GM21515 (cell line): ENCODE data around the gene DDAH1.

Source experiments
- ATAC-seq: cut with Tn5 transposase; IDR thresholded peaks from one replicate; pipeline ENCODE4 v1.9.1; 2021; ENCODE audit not compliant: unreplicated experiment

The DDAH1 gene

DNA sequence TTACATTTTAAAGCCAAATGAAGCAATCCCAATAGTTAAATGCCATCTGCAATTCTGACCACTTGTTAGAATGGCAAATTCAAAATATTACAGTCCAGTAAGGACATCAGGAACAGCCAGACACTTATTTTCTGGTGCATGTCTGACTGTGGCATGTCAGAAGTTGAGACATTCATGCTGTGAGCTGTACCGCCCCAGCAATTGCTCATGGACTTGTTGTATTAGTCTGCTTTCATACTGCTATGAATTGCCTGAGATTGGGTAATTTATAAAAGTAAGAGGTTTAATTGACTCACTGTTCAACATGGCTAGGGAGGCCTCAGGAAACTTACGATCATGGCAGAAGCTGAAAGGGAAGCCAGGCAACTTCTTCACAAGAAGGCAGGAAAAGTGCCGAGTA lies 19.1 kb downstream of the DDAH1 start:
- ATAC-seq = no peak

DNA sequence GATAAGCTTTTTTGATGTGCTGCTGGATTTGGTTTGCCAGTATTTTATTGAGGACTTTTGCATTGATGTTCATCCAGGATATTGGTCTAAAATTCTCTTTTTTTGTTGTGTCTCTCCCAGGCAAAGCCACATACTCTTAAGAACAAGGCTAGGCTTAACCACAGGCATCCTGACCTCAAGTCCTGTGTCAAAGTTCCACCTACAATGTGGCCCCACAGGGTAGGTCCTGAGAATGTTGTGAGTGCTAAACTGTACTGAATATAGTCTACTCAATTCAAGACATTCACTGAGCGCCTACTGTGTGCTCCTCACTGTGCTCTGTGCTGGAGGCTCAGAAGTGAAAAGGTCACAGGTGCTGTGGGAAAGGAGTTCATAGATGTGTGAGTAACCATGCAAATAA lies 20.6 kb downstream of the DDAH1 start:
- no peak for ATAC-seq

DNA sequence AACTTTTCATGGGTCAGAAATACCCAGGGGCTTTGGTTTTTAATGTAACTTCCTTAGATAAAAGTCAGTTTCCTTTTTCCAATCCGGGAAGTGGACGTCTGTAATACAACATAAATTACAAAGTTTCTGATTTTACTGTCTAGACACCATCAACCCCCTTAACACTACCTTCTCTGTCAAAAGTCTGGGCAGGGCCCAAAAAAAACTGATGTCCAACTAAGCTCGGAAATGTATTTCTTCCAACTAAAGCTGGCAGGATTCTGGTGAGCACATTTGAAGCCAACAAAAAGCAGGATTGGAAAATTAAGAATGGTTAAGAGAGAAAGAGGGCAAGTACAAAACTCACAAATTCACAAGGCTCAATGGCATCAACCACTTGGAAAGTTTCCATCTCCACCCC lies 24.3 kb downstream of the DDAH1 start:
- no peak for ATAC-seq

DNA sequence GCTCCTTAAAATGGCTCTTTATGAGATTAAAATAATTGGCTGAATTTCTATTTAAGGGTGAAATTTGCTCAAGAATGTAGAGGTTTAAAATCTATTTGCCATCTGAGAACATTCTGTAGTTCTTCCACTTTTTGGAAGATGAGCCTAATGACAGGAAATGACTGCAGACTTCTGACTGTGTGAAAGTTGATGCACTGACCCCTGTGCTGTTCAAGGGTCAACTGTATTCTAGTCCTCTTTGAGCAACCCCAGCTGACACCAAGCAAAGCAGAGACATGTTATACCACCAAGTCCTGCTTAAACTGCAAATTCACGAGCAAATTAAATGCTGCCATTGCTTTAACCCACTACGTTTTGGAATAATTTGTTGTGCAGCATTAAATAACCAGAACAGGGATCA lies 26.6 kb downstream of the DDAH1 start:
- no peak for ATAC-seq

DNA sequence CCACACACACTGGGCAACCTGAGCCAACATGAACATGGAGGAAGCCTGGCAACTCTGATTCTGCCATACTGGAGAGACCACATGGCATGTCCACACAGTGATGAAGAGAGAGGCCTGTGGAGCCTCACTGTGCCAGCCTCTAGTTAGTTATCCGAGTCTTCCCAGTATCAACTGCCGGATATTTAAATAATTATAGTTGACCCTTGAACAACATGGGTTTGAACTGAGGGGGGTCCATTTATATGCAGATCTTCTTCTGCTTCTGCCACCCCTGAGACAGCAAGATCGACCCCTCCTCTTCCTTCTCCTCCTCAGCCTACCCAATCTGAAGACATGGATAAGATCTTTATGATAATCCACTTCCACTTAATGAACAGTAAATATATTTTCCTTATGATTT lies 27.8 kb downstream of the DDAH1 start:
- ATAC-seq = no peak

DNA sequence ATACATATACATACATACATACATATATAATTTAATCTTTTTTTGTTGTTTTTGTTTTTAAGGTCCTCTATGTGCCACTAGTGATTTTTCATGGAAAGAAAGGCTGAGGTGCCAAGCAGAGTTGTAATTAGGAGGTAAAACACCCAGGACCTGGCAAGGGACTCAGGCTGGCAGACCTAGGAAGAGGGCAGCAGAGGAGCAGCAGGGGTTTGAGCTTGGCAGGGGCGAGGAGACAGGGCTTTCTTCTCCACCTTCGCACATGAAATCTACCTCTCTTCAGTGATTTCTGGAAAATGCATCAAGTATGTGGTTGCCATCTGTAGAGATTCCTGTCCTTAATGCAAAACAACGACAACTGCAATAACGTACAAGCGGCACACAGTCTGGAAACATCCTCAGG lies 31.9 kb downstream of the DDAH1 start:
- ATAC-seq = no peak

DNA sequence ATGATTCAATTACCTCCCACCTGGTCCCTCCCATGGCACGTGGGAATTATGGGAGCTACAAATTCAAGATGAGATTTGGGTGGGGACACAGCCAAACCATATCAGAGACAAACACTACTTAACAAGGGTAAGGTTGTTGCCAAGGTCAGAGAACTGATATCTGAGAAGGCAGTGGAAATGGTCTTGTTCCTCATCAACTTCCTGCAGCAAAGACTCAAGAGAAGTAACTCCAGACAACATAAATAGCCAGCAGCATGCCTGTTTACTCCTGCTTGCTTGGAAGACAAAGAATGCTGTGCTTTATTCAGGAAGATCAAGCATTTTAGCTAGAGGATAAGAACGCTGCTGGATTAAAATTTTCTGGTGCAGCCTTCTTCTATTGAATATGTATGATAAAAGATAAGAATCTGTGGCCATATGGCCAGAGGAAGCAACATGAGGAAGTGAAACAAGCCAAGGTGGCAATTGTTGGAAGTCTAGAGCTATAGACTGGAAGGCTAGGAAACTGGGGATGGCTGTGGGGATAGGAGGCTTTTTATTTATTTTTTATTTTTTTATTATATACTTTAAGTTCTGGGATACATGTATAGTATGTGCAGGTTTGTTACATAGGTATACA lies 36.4 kb downstream of the DDAH1 start:
- ATAC-seq = no peak

DNA sequence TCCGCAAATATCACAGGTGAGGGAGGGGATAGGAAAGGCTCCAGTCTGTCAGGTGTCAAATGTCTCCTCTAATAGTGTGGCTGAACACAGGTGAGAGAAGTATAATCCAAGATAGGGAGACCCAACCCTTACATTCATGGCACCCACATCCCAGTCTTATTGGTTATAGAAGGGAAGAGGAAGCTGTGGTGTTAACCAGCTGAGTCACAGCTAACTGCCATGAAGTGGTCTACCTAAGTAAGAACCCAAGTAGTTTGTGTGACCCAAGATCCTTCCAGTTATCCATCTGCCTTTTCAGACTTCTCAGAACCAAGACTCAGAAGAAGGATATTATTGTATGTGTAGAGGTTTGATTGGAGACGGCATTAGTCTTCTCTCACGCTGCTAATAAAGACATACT lies 37.1 kb downstream of the DDAH1 start:
- no peak for ATAC-seq

DNA sequence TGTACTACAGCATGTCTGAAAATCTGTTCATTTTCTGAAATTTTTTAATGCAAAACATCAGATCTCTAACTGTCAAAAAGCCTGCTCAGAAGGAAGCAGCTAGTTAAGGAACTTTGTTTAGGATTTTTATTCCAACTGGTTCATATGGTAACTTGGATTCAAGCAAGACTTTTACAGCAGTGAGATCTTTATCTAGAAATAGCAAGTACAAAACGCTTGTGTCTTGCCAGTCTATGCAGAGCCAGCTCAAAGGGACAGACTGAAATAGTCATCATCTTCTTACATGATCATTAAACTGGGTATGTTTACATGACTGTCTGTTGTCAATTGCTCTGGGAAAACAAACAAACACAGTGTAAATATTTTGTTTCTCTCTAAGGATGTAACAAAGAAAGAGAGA lies 37.6 kb downstream of the DDAH1 start:
- ATAC-seq = no peak

DNA sequence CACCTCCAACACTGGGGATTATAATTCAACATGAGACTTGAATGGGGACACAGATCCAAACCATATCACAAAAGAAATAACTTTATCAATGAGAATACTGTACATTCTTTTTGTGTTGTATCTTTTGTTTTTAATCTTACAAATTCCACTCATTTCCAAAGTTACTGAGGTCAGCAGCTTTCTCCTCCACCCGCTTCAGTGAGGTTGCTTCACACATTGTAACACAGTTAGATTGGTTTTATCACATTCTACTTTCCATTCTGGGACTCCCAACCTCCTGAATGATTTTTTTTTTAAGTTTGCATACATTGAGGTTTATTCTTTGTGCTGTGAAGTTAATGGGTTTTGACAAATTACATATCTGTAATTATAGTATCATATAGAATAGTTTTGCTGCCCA lies 43.8 kb downstream of the DDAH1 start:
- ATAC-seq = no peak

DNA sequence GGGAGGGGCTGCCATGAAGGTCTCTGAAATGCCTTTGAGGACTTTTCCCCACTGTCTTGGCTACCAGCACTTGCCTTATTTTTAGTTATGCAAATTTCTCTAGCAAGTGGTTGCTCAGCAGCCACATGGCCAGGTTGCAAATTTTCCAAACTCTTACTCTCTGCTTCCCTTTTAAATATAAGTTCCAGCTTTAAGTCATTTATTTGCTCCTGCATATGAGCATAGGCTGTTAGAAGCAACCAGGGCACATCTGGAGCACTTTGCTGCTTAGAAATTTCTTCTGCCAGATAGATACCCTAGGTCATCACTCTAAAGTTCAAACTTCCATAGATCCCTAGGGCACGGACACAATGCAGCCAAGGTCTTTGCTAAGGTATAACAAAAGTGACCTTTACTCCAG lies 44.8 kb downstream of the DDAH1 start:
- ATAC-seq = no peak

DNA sequence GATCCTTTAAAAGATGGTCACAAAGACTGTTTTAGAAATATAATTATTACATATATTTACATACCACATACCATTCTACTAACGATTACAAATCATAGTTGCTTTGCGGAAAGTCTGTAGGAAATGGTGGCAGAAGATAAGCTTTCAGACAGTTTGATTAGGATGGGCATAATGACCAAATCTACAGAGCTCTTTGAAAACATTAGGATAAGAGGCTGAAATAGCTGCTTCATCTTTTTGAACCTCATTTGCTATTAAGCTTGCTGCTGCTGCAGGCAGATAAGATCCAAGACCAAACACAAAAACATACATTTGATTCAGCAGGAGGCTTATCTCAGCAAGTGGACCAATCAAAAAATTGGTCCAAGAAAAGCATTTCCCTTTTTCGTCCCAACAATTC lies 47.1 kb downstream of the DDAH1 start:
- no peak for ATAC-seq

DNA sequence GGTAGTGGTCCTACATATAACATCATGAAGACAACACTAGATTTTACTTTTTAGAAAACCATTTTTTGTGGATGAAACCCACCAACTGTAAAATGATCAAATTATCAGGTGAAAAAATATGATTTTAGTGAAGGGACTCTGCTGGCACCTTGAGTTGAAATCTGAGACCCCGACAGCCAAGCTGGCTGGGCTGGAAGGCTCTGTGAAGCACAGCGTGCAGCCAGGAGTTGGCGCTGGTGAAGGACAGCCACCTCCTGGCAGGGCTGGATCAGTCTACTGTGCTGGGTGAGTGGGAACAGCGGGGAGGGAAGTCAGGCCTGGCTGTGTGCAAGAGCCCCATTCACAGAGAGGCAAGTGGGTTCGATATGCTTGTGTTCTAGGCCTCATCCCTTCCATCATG lies 47.9 kb downstream of the DDAH1 start:
- ATAC-seq = no peak

DNA sequence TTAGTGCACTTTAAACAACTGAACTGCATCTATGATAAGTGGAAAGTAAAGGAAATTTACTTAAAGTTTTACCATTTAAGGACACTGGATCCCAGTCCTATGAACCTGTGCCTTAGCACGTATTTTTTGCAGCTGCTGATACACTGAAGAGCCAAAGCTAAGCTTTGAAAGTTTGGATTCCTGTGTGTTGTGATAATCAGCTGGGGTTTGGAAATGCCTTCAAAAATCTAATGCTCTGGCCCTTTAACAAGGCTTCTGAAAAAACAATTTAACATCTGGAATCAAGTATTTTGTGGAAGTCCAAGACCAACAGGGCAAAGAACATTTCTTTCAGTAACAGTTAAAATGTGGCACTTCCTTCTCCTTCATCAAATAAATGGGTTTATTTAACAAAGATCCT lies 51.8 kb downstream of the DDAH1 start:
- no peak for ATAC-seq

DNA sequence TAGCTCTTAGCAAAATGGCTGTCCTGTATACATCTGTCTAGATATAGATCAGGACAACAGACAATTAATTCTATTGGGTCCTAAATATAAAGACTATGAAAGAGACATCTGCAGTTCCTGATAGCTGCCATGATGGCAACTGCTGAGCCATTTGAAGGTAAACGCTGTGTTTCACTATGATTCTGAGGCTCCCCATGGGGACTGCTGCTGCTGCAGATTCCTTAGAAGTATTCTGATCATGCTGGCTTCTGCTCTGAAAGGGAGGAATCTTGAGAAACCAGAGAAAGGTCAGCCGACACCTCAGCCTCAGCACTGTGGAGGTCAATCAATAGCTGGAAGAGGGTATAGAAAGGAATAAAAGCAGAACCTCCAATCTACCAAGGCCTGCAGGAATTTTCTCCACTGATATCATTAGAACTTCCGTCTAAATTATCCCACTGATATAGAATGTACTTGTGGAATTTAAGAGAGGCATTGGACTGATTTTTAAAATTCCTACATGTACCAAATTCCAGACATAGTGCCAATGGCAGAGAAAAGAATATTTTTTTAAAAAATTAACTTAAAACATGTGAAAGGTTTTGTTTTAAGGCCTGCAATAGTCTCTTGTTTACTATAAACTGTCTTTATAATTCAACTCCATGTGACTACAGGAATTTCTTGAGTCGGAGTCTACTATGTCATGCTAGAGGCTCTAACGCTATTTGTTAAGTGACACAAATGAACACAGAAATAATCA lies 53.2 kb downstream of the DDAH1 start:
- no peak for ATAC-seq

DNA sequence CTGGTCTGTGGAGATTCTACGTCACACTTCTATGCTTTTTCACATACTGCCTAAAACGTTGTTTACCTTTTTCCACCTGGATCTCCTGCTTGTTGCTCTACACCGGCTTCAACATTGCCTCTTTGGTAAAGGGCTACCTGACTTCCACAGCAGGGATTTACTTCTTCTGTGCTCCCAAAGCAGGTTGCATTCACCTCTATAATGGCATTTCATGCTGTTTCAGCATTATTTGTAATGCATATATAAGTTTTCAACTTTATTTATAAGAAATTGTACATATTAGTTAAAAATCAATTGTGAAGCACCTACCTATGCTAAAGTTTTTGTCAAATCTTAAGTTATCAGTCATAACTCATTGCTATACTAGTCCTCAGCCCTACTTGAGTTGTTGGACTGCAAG lies 55.4 kb downstream of the DDAH1 start:
- no peak for ATAC-seq

DNA sequence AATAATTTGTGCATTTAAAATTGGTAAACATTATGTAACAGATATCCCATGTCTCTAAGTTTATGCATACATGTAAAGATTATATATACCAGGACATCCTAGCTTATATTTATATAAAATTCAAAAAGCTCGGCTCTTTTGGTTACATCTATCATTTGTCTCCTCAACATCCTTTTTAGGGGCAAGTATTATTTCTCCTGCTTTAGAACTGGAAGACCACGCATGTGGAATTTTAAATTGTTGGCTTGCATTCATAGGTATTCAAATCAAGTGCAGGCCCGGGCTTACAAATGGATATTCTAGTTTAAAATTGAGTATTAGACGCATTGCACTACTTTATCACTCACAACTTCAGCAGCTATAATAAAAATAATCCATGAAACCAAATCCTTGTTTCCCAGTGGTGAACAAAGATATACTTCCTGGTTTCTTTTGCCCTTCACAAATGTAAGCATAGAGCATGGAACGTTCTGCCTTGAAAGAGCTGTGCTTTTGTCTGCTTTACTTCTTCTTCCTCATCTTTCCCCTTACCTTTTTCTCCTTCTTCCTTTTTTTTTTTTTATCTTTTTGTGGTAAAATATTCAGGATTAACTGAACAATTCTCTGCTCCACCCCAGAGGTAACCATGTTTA lies 57.1 kb downstream of the DDAH1 start:
- ATAC-seq = no peak

DNA sequence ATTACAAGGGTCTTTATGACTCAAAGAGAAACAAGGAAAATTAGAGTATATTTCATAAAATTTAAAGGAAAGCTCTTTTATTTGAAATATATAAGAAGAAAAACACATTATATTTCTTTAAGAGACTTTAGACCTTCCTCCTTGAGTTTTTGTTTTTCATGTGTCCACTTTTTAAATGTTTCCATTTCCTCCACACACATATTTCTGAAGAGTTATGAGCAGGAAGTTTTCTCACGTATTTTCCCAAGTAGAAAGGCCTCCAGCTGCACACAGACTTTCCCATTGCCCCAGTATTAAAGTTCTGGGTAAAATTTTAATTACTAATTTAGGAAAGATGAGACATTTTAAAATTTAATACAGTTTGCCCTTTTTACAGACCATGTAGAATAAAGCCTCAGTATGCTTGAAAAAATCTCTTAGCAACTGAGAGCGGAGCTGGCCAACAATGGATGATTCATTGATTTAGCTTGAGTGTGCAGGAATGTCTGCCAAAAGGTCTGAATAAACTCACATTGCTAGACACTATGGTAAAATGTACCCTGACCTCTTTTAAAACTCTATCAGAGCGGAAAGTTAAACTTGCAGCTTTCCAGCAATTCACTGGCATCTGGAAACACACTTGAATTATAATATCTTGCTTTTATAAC lies 57.9 kb downstream of the DDAH1 start:
- ATAC-seq = no peak

DNA sequence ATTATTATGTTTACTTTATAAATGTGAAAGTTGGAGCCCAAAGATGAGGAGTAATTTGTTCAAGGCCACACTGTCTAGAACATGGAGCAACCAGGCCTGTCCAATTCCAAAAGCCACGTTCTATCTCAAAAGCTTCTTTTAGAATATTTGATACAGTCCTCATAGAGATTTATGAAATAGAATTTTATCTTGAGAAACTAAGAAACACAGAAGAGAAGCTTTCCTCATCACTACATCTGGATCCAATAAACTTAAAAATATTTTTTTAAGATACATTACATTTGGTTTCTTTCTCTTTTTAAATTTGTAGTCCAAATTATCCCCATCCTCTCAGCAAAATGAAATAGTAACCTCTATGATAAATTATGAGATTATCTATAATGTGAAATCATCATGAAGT lies 58.9 kb downstream of the DDAH1 start:
- ATAC-seq = no peak

DNA sequence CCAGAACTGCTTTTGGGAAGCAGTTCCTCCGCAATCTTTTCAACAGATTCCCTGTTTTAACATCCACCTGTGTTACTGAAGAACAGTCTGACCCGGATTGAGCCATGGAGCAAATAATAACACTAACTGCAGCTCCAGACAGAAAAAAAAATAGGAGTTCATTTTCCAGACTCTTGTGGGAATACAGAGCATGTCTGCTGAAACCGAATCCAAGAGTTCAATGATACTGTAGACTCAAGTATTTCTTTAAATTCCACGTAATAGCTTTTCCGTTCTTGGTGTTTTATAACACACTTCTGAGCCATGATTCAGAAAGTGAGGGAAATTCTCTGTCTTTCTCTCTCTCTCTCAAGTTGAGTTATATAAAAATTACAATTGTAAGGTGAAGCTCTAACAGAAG lies 60.6 kb downstream of the DDAH1 start:
- ATAC-seq = no peak

DNA sequence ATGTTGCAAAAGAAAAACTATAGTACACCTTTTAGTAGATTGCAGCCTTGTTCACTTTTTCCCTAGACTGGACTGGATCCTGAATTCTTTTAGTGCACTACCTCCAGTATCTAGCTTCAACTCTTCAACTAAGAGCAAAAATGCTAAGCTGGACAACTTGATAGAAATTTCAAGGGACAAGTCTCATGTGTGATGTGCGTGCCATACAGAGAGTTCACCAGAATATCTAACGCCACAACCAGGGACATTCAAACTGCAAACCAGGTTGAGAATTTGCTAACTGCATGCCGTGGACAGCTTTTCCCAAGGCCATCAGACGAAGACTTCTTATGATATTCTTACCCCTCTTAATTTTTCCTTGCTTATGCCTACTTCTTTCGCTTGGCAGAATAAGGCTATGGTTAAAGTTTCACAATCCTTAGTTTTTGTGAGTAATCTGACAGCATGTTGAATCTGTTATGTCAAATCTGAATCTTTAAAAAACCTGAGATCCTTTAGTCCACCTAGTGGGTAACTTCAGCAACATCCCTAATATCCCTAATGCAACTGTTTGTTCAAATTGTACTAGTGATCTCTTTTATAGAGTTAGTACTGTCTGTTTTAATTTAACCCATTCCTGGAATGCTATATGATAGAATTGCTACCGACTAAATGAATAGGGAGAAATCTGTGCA lies 66.4 kb downstream of the DDAH1 start:
- ATAC-seq = no peak
